ENCODE data around the gene MATN3. TPM values are rescaled to one million over a fixed set of nuclear protein-coding genes. Genes with fewer than 3 reads are reported as not detected.

The MATN3 gene
- total RNA-seq, 3 donors from 2014 or later (not counting 1 experiment from before 2014, with no cell fraction given), result not detected

- Mint-ChIP-seq H3K4me3 (no peak overlapping the region), H3K9me3 (no peaks in the 10 kb centered on the region), H3K36me3 (no peaks in the 10 kb centered on the region), H3K27ac (no peak overlapping the region), H3K27me3 (ENCODE audit: low read depth in 2 of 2) (no peaks in the 10 kb centered on the region), H3K4me1 (no peaks in the 10 kb centered on the region)
- ATAC-seq (peak; percentile 82 to 96 (median 89)), DNase-seq (peak; percentile 17 to 74)
- intact Hi-C loops (cut with micrococcal nuclease), result loop anchor here (1.0 to 5.0 kb wide), 3 partner anchors 62 to 143 kb away; no protein-coding TSS in a partner anchor
- Histone ChIP-seq H3K36me3 (ENCODE audit: control insufficient read depth, insufficient read depth, low read length) (no peaks in the 10 kb centered on the region), H3K9me3 (ENCODE audit: control insufficient read depth, insufficient read depth, low read length) (no peaks in the 10 kb centered on the region), H3K27ac (ENCODE audit: low read length) (no peak overlapping the region), H3K4me1 (ENCODE audit: control insufficient read depth, insufficient read depth, low read length) (no peaks in the 10 kb centered on the region), H3K4me3 (ENCODE audit: low read length) (no peak overlapping the region), H3K27me3 (ENCODE audit: control insufficient read depth, insufficient read depth, low read length) (no peaks in the 10 kb centered on the region)
- peak; percentile 69 for TF ChIP-seq CTCF (IDR thresholded peaks at IDR 0.05)
- 76% methylated on average over 4 of the region's 6 CpGs for WGBS (ENCODE audit: insufficient coverage)
Observed at GRCh38 chr2:19955544-19956422, 56.7 kb downstream of the MATN3 start.

GRCh38 chr2:19949071-19949470, 63.4 kb downstream of the MATN3 start:
- DNase-seq (no peak), ATAC-seq (no peak)
- Histone ChIP-seq H3K4me3 (ENCODE audit: low read length) (no peak overlapping the region), H3K27ac (ENCODE audit: low read length) (no peak overlapping the region), H3K4me1 (ENCODE audit: control insufficient read depth, insufficient read depth, low read length) (no peaks in the 10 kb centered on the region), H3K27me3 (ENCODE audit: control insufficient read depth, insufficient read depth, low read length) (no peaks in the 10 kb centered on the region), H3K36me3 (ENCODE audit: control insufficient read depth, insufficient read depth, low read length) (peaks cover 4% of the 10 kb centered on the region), H3K9me3 (ENCODE audit: control insufficient read depth, insufficient read depth, low read length) (no peaks in the 10 kb centered on the region)
- intact Hi-C loops (cut with micrococcal nuclease), result no loop called here
- no peaks in the 10 kb centered on the region for H3K4me1 Mint-ChIP-seq
- H3K9me3 Mint-ChIP-seq, result no peaks in the 10 kb centered on the region
- TF ChIP-seq CTCF (IDR thresholded peaks at IDR 0.05), result no peak
- H3K4me3 Mint-ChIP-seq, result no peak overlapping the region
- peaks cover 8% of the 10 kb centered on the region for H3K36me3 Mint-ChIP-seq
- no peak overlapping the region for H3K27ac Mint-ChIP-seq
- no peaks in the 10 kb centered on the region for H3K27me3 Mint-ChIP-seq (ENCODE audit: low read depth in 2 of 2)

GRCh38 chr2:19947184-19947940, 65.1 kb downstream of the MATN3 start:
- no peaks in the 10 kb centered on the region for H3K4me1 ChIP-seq (ENCODE audit: control insufficient read depth, insufficient read depth, low read length)
- ATAC-seq (no peak), DNase-seq (no peak)
- no peak overlapping the region for H3K4me3 ChIP-seq (ENCODE audit: low read length)
- Mint-ChIP-seq H3K9me3 (no peaks in the 10 kb centered on the region), H3K4me1 (no peaks in the 10 kb centered on the region), H3K27ac (no peak overlapping the region), H3K4me3 (no peak overlapping the region), H3K27me3 (ENCODE audit: low read depth in 2 of 2) (no peaks in the 10 kb centered on the region), H3K36me3 (peaks cover 8% of the 10 kb centered on the region)
- intact Hi-C loops (cut with micrococcal nuclease), result no loop called here
- no peaks in the 10 kb centered on the region for H3K27me3 ChIP-seq (ENCODE audit: control insufficient read depth, insufficient read depth, low read length)
- H3K9me3 ChIP-seq (ENCODE audit: control insufficient read depth, insufficient read depth, low read length), result no peaks in the 10 kb centered on the region
- no peak for TF ChIP-seq CTCF (IDR thresholded peaks at IDR 0.05)
- H3K36me3 ChIP-seq (ENCODE audit: control insufficient read depth, insufficient read depth, low read length), result peaks cover 4% of the 10 kb centered on the region
- H3K27ac ChIP-seq (ENCODE audit: low read length), result no peak overlapping the region
- WGBS (ENCODE audit: insufficient coverage), result 93% methylated on average over 3 of the region's 4 CpGs

Measured in natural killer cell (primary cell).